Measurements from ENCODE around the gene GRSF1.
A peak's percentile ranks its signal among the peaks of the same experiment; 100 is the strongest.
"Not testable (repeated sequence)": the region's sequence is repeated elsewhere in the genome, so short reads cannot be mapped to it uniquely, and the experiment has no call there.

Gene GRSF1

DNA sequence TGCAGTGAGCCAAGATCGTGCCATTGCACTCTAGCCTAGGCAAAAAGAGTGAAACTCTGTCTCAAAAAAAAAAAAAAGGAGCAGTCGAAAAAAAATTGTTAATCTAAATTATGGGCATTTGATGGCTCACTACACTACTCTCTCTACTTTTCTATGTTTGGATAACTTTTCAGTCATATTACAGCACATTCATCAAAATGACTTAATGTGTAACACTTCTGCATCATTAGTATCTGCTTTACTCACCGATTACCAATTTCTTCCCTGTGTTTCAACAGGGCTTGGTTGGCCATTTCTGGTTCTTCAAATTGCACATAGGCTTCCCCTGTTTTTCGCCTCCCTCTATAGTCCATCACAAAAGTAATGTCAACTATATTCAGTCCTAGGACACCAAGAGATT, 8.4 kb downstream of the GRSF1 start:
- DNase-seq (ENCODE audit: low read depth) = no peak

GRCh38 chr4:70830054-70830453, 9.6 kb downstream of the GRSF1 start:
- no peak for DNase-seq (ENCODE audit: low read depth)

DNA sequence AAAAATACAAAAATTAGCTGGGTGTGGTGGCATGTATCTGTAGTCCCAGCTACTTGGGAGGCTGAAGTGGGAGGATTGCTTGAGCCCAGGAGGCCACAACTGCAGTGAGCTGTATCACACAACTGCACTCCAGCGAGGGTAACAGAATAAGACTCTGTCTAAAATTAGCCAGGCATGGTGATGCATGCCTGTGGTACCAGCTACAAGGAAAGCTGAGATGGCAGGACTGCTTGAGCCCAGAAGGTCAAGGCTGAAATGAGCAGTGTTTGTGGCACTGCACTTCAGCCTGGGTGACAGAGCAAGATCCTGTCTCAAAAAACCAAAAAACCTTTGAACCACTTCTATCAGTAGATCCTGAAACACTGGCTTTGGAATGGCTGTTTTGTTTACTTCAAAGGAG, 10.2 kb downstream of the GRSF1 start:
- no peak for DNase-seq (ENCODE audit: low read depth)

GRCh38 chr4:70829015-70829414, 10.7 kb downstream of the GRSF1 start:
- no peak for DNase-seq (ENCODE audit: low read depth)

DNA sequence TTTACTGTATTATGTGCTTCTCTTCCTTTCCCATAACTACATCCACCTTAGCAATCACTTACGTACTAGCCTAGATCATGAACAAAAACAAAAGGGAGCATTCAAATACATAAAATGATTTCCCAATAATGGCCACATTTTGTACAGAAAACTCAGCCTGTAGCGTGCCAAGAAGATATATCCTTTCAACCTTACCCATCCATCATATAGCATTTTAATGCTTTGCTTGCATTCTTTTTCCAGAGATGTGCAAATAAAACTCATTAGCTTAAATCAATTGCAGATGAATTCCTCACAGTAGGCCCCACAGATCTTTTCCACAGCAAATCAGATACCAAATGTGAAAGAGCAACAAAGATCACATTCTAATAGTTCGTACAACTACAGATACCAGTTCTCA, 20.8 kb downstream of the GRSF1 start:
- DNase-seq (ENCODE audit: low read depth) = no peak

- no peak for DNase-seq (ENCODE audit: low read depth)
Observed at GRCh38 chr4:70818173-70818855, 21.4 kb downstream of the GRSF1 start.

GRCh38 chr4:70816894-70817293, 22.8 kb downstream of the GRSF1 start:
- no peak for DNase-seq (ENCODE audit: low read depth)

- no peak for DNase-seq (ENCODE audit: low read depth)
Observed at GRCh38 chr4:70815370-70815769, 24.3 kb downstream of the GRSF1 start.

- no peak for DNase-seq (ENCODE audit: low read depth)
Observed at GRCh38 chr4:70808151-70808550, 31.5 kb downstream of the GRSF1 start.

DNA sequence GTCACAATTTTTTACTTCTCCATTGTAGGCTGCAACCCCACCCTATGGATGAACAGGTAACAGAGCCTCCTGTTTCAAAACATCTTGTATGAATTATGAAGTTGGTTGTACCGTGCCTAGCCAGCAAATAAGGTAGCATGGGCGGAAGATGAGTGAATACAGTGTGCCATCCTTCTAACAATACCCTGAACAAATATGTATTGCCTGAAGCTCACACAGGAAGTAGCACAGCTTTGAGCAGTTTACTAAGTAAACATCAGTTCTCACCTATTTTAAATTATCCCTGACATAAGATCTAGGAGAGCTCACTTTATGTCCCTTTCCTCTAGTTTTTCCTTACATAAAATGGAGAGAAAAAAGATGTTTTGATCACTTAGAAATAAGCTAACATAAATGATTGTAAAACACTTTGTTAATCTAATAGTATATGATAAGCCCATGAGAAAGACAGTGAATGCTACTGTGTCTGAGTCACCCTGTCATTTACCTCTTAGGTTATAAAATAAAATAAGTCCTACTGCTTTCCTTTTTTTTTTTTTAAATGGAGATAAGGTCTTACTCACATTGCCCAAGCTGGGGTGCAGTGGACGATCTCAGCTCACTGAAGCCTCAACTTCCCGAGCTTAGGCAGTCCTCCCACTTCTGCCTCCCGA, 36.6 kb downstream of the GRSF1 start:
- DNase-seq (ENCODE audit: low read depth) = no peak

- DNase-seq (ENCODE audit: low read depth) = no peak
Observed at GRCh38 chr4:70801265-70801809, 38.4 kb downstream of the GRSF1 start.

DNA sequence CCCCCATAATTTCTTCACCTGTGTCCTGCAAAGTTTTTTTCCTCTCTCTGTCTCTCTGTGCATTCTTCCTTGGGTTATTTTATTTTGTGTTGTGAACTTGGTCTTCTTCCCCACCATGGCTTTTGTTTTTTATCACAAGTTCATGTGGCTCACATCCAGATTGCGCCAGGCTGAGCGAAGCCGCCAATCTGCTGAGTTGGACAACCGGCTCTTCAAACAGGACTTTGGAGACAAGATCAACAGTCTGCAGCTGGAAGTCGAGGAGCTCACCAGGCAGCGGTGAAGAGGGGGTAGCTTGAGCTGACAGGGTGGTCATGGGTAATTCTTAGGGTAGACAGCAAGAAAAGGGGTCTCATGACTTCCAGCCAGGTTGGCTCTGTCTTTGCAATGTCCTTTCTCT, 46.1 kb downstream of the GRSF1 start:
- DNase-seq (ENCODE audit: low read depth) = no peak

GRCh38 chr4:70788733-70789132, 51.0 kb downstream of the GRSF1 start:
- no peak for DNase-seq (ENCODE audit: low read depth)

DNA sequence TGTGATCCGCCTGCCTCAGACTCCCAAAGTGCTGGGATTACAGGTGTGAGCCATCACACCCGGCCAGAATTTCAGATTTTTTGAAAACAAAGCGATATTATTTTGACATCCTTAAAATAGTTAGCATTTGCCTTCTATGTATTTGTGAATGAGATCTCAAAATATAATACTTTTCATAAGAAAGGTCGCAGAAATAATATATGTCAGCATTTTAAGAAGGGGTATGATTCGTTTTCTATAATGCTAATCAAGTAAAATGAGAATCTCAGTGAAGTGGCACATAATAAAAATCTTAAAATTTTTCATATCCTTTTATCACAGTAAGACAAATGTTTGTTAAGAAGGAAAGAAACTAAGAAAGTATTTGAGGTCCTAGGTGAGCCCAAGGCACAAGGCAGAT, 52.2 kb downstream of the GRSF1 start:
- no peak for DNase-seq (ENCODE audit: low read depth)

- no peak for DNase-seq (ENCODE audit: low read depth)
Observed at GRCh38 chr4:70783096-70783495, 56.6 kb downstream of the GRSF1 start.

DNA sequence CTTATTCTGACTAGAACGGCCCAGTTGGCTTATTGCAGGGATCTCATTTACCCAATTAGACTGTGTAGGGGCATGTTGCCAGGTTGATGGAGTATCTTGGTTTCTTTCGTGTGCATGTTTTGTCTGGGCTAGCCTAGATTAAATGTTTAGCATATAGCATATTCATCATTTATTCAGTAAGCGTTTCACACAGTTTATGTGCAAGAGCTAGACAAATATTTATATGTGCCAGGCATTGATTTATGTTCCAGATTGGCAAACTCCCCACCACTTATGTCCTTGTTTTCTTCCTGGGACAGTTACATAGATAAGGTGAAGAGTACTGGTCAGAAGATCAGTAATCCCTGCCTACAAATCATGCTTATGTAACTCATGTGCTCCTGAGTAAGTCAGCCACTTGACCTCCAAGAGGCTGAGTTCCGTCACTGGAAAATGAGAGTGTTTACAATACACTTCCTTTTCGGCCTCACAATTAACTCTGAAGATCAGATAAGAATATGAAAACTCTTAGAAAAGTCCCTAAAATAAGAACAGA, 60.7 kb downstream of the GRSF1 start:
- DNase-seq (ENCODE audit: low read depth) = peak; percentile 52

DNA sequence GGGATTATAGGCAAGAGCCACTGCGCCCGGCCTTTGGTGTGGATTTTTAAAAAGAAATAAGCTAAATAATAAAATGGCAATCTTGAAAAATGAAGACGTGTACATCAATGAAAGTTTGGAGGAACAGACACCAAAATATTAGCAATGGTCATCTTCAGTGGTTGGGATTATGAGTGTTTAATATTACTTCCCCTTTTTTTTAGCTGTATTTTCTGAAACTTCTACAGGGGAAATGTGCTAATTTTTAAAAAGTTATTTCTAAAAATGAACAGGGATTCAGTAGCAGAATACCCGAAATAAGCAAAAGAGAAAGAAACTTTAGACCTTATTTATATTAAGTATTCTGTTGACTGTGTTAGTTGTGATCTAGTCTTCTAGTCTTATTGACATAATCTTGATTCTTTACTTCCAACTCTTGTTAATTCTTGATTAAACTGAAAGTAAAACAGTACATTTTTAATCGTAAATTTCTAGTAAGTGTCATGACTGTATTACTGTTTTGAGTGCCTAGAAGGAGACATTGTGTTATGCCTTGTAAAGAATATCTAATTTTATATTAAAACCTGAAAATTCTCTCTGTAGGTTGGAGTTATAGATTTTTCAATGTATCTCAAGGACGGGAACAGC, 66.6 kb downstream of the GRSF1 start:
- DNase-seq (ENCODE audit: low read depth) = no peak

DNA sequence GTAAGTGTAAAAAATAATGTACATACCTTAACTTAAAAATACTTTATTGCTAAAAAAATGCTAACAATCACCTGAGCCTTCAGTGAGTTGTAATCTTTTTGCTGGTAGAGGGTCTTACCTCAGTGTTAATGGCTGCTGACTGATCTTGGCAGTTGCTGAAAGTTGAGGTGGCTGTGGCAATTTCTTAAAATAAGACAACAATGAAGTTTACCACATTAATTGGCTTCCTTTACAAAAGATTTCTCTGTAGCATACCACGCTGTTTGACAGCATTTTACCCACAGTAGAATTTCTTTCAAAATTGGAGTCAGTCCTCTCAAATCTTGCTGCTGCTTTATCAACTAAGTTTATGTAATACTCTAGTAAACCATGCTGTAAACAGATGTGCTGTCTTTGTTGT, 70.3 kb downstream of the GRSF1 start:
- not testable (repeated sequence) for DNase-seq (ENCODE audit: low read depth)

DNA sequence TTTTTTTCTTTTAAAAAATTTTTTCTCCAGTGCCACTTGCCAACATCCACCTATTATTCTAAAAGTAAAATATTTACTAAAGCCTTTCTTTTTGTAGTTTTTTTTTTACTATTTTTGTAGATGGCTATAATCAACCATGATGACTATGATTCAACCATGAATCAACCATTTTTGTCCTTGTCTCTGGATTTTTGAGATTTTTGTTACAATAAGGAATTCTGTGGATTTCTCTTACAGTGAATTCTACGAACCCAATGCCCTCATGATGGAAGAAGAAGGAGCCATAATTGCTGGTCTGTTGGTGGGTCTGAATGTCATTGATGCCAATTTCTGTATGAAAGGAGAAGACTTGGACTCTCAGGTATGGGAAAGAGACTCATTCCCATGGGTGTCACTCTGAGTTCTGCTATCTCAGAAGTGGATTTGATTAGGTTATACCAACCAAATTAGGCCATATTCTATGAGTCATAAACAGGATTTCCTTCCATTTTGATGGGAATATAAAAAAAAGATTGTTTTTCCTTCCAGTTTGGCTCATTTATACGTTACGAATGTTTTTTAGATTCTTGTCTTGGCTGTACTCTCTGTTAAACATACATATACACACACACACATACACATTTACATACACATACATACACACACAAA, 71.3 kb downstream of the GRSF1 start:
- DNase-seq (ENCODE audit: low read depth) = peak; percentile 39
